ENCODE results near the gene PLCB2.

Gene PLCB2

GRCh38 chr15:40336744-40337122, 29.0 kb upstream of the PLCB2 start:
- DNase-seq (ENCODE audit: low read depth in 1 of 2, low spot score in 1 of 2) = peak in 1 of 2 experiments; percentile 68
- Histone ChIP-seq H3K27ac (replicated peaks) (no peak overlapping the region), H3K4me3 (replicated peaks; ENCODE audit: insufficient read depth, low read length) (no peak overlapping the region), H3K27me3 (ENCODE audit: insufficient read depth, poor library complexity, severe bottlenecking) (no peaks in the 10 kb centered on the region)
- TF ChIP-seq POLR2AphosphoS5 (IDR thresholded peaks at IDR 0.05; ENCODE audit: low read depth) (no peak), SPI1 (IDR thresholded peaks at IDR 0.05; ENCODE audit: borderline replicate concordance, low read depth) (peak; percentile 16; the same call in 1 of the 2 replicates), GABPA (IDR thresholded peaks at IDR 0.05; ENCODE audit: low read depth) (no peak), REST (IDR thresholded peaks at IDR 0.05; ENCODE audit: insufficient replicate concordance, low read depth) (no peak), CTCF (IDR thresholded peaks at IDR 0.05; ENCODE audit: insufficient read depth, low read length) (no peak)

GRCh38 chr15:40335938-40336743, 28.4 kb upstream of the PLCB2 start:
- TF ChIP-seq CTCF (IDR thresholded peaks at IDR 0.05; ENCODE audit: insufficient read depth, low read length) (no peak), POLR2AphosphoS5 (IDR thresholded peaks at IDR 0.05; ENCODE audit: low read depth) (no peak), REST (IDR thresholded peaks at IDR 0.05; ENCODE audit: insufficient replicate concordance, low read depth) (no peak), GABPA (IDR thresholded peaks at IDR 0.05; ENCODE audit: low read depth) (no peak), SPI1 (IDR thresholded peaks at IDR 0.05; ENCODE audit: borderline replicate concordance, low read depth) (no peak)
- Histone ChIP-seq H3K27me3 (ENCODE audit: insufficient read depth, poor library complexity, severe bottlenecking) (no peaks in the 10 kb centered on the region), H3K4me3 (replicated peaks; ENCODE audit: insufficient read depth, low read length) (no peak overlapping the region), H3K27ac (replicated peaks) (peak overlapping the region; percentile 85; the same call in 1 of the 2 replicates)
- no peak for DNase-seq (ENCODE audit: low read depth in 1 of 2, low spot score in 1 of 2)

- DNase-seq (ENCODE audit: low read depth in 1 of 2, low spot score in 1 of 2) = peak in 1 of 2 experiments; percentile 72
- no peak for TF ChIP-seq GABPA (IDR thresholded peaks at IDR 0.05; ENCODE audit: low read depth)
- no peak for TF ChIP-seq POLR2AphosphoS5 (IDR thresholded peaks at IDR 0.05; ENCODE audit: low read depth)
- no peak for TF ChIP-seq CTCF (IDR thresholded peaks at IDR 0.05; ENCODE audit: insufficient read depth, low read length)
- no peak for TF ChIP-seq REST (IDR thresholded peaks at IDR 0.05; ENCODE audit: insufficient replicate concordance, low read depth)
- no peak for TF ChIP-seq SPI1 (IDR thresholded peaks at IDR 0.05; ENCODE audit: borderline replicate concordance, low read depth)
- H3K4me3 ChIP-seq (replicated peaks; ENCODE audit: insufficient read depth, low read length) = no peak overlapping the region
- H3K27me3 ChIP-seq (ENCODE audit: insufficient read depth, poor library complexity, severe bottlenecking) = no peaks in the 10 kb centered on the region
- peak overlapping the region; percentile 85 for H3K27ac ChIP-seq (replicated peaks)
Observed at GRCh38 chr15:40334941-40335795, 27.4 kb upstream of the PLCB2 start.
